Activated gamma-delta T cell treated with Interleukin-2 at 50 U/mL for 16 hours (primary cell): Measurements from ENCODE around the gene MSANTD7.
"Not testable (repeated sequence)": the region's sequence is repeated elsewhere in the genome, so short reads cannot be mapped to it uniquely, and the experiment has no call there.

Experiments used
- DNase-seq: peaks from one replicate; pipeline ENCODE4 v3.0.0-alpha.2; 2020

MSANTD7 gene

GRCh38 chr10:14838582-14839304 lies 637 bp downstream of the MSANTD7 start:
- DNase-seq: peak; percentile 8

GRCh38 chr10:14839305-14839695 lies 1.2 kb downstream of the MSANTD7 start:
- no peak for DNase-seq

GRCh38 chr10:14840178-14840577 lies 2.1 kb downstream of the MSANTD7 start:
- no peak for DNase-seq

GRCh38 chr10:14843327-14843988 lies 5.4 kb downstream of the MSANTD7 start:
- no peak for DNase-seq

DNA sequence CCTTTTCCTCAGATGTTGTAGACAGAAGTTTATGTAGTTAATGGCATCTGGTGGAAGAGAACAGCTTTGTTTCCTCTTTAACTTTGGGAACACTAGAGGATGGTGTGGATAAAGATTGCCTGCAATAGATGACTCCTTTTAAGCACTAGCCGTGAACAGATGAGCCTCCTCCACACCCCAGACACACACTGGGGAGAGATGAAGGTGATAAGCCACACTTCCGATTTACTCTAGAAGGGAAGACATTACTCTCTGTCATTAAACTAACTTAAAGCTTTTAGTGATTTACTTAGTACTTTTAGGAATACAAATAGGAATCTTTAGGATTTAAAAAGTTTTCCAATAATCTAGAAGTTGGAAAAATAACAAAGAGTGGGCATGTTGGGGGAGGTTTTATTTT lies 6.8 kb downstream of the MSANTD7 start:
- DNase-seq: no peak

DNA sequence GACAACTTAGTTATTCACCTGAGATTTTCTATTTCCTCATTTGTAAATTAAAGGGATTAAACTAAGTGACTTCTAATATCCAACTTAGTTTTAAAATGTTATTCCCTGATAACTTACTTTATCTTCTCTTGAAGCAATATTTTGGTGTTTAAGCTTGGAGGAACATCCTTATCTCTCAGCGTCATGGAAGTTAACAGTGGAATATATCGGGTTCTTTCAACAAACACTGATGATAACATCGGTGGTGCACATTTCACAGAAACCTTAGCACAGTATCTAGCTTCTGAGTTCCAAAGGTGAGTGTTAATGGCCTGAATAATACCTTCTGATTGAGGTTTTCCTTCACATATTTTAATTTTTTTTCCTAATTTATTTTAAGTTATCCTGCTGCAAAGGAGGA lies 14.1 kb downstream of the MSANTD7 start:
- no peak for DNase-seq

DNA sequence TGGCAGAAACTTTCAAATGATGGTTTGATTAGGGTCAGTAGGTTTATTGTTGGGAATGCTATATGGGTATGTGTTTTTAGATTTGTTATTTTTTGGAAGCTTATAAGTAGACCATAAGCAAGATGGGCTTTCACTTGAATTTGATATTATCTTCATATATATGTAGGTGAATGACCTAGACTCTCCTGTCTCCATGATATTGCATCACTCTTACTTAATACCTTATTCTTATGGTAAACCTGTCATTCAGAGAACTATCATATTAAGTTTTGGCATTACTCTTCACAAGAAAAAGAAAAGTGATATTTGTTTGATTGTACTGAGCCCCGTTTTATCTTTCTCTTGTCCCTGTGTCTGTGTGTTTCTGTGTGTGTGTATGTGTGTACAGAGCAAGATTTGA lies 17.3 kb downstream of the MSANTD7 start:
- no peak for DNase-seq

DNA sequence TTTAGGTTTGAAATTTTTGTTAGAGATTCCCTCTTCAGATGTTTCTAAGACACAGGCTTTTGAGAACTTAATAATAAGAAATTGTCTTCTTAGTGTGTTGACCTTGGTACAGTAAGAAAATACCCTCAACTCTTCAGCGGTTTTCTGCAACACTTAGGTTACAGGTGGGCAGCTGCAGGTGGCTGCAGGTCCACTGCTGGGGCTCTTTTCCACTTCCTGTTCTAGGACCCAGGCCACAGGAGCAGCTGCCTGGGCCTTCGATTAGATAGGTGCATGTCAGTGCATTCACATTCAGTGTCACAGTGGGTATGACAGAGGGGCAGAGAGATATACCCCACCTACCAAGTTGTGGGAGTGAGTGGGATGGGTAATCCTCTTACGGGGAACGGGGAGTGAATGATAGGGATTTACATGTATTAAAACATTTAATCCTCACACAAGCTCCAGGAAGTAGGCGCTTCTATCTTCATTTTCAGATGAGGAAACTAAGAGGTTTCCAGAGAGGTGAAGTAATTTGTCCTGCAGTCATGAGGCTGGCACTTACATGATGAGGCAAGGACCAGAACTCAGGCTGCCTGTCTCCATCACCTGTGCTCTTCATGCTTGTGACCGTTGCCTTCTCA lies 20.3 kb downstream of the MSANTD7 start:
- no peak for DNase-seq

DNA sequence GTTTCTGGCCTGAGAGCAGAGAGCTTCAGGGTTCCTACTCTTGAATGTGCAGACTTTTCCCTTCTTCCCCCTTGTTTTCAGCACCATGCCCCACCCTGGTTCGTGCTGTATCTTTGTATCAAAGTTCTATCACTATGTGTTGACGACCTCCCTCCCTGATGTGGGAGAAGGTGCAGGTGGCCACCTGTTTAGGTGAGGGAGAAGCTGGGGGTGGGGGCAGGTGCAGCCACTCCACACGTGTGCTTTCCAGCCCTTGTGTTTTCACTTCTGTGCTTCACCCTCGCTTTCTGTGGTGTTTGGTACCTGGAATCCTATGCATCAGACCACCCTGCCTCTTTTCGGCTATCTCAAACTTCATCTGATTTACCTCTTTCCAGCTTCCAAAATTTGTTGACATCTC lies 20.9 kb downstream of the MSANTD7 start:
- DNase-seq: no peak

DNA sequence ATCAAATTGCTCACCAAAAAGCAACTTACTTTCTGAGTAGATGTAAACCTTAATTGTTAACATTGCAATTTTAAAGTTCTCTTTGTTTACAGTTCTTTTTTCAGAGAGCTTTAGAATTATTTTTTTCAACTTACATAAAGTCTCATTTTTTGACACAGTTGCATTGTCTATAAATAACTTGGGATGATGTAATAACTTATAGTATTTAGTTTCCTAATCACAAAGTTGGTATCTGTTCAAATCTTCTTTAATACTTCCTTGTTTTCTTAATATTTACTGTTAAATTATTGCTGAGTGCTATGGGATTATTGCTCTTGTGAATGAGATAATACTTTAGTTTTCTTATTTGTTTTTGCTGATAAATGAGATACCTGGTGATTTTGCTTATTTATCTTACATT lies 21.7 kb downstream of the MSANTD7 start:
- no peak for DNase-seq

DNA sequence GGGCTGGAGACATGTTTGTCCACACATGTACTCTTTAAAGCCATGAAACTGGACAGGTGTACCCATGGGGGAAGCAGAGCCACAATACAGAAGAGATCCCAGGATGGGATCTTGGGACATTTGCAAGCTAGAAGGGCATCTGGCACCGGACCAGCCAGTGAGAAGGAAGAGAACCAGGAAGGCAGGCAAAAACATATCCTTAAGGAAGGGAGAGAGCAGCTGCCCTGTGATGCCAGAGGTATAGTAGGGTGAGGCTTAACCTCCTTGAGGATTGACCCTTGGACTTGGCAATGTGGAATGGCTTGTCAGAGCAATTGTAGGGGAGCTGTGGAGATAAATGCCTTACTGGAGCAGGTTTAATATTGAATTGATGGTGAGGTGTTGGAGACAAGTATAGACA lies 22.7 kb downstream of the MSANTD7 start:
- DNase-seq: no peak

DNA sequence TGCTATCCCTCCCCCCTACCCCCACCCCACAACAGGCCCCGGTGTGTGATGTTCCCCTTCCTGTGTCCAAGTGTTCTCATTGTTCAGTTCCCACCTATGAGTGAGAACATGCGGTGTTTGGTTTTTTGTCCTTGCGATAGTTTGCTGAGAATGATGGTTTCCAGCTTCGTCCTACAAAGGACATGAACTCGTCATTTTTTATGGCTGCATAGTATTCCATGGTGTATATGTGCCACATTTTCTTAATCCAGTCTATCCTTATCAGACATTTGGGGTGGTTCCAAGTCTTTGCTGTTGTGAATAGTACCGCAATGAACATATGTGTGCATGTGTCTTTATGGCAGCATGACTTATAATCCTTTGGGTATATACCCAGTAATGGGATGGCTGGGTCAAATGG lies 26.4 kb downstream of the MSANTD7 start:
- DNase-seq: not testable (repeated sequence)

- not testable (repeated sequence) for DNase-seq
Observed at GRCh38 chr10:14864871-14865270, 26.8 kb downstream of the MSANTD7 start.

- DNase-seq: no peak
Observed at GRCh38 chr10:14873090-14873760, 35.1 kb downstream of the MSANTD7 start.

GRCh38 chr10:14875941-14876340 lies 37.8 kb downstream of the MSANTD7 start:
- no peak for DNase-seq

DNA sequence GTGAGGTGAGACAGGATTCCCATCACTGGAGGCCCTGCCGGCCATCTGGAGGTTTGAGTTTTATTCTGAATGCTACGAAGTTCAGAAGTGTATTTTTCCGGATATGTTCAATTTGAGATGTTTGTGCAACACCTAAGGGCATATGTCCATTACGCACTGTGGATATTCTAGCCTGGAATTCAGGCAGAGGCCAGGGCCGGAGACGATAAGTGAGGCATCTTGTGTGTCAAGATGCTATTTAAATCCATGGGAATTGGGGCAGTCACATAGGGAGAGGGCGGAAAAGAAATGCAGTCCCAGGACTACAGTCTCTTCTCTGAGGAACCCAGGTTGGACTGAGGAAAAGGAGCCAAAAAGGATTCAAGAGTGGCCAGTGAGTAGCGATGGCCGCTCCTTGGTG lies 38.7 kb downstream of the MSANTD7 start:
- DNase-seq: no peak

DNA sequence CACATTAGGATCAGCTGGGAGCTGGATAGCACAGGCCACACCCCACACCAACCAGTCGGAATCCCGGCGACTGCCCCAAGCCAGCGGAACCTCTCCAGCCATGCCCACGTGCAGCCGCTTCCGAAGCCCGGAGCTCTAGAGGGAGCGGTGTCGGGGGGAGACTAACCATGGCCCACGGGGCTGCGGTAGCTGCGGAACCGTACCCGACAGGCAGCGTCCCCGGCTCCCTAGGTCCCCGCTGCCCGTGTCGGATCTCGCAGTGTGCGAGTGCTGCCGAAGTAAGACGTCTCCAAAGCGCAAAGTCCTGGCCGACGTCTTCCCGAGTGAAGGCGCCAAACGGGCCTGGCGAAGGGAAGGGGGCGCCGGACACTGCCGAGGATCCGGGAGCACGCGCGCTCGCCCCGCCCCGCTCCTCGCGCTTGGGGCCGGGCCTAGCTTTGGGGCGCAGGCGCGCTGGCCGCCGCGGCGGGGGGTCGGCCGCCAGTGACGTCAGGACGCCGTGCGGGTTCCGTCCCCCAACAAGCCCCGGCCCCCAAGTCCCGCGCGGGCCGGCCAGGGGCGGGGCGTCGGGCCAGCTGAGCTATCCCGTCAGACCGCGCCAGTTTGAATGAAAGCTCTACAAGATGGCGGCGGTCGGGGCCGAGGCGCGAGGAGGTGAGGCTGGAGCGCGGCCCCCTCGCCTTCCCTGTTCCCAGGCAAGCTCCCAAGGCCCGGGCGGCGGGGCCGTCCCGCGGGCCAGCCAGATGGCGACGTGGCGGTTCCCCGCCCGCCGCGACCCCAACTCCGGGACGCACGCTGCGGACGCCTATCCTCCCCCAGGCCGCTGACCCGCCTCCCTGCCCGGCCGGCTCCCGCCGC lies 40.4 kb downstream of the MSANTD7 start, which contains the start of gene SUV39H2:
TSS of gene SUV39H2 (plus strand) at position 601 of the 858 bp plus-strand sequence. CDS start at position 624, 23 bp downstream.
- DNase-seq: peak; percentile 91

- peak; percentile 25 for DNase-seq
Observed at GRCh38 chr10:14879124-14879927, 41.2 kb downstream of the MSANTD7 start.

DNA sequence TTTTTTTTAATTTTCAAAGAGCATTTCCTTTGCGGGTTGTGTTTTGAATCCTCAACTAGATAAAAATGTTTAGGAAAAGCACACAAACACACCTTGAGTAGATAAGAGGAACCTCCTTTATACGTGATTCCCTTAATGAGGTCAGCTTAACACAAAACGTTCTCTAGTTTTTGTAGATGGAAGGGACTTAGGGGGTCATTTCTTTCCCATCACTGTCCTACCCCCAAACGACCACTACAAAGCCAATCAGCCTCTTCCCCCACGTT lies 41.8 kb downstream of the MSANTD7 start:
- no peak for DNase-seq

DNA sequence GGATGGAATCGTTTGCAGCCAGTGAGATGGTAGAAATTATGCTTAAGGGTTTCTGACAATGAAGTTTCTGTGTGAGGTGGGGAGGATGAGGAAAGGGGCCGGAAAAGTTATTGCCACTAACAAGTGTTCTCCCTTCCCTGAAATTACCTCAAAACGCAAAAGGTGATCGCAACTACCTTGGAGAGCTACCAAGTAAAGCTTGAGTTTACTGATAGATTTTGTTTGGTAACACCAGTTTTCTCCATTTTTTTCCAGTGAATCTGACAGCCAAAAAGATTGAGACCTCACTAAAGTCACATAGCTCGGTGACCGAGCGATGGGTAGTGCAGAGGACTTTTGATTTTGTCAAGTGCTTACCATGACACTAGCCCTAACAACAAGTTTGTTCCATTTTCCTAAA lies 42.1 kb downstream of the MSANTD7 start:
- DNase-seq: no peak

GRCh38 chr10:14884082-14884481 lies 46.0 kb downstream of the MSANTD7 start:
- no peak for DNase-seq
